GM15510 (cell line): ENCODE results near the gene RHOJ.

Experiments used
- POLR2A ChIP-seq: IDR thresholded peaks from 3 replicates; pipeline ENCODE4 v1.6.1; 2011; ENCODE audit warnings: borderline replicate concordance; ENCODE audit not compliant: insufficient read length; ENCODE audit errors: extremely low read depth

RHOJ gene

DNA sequence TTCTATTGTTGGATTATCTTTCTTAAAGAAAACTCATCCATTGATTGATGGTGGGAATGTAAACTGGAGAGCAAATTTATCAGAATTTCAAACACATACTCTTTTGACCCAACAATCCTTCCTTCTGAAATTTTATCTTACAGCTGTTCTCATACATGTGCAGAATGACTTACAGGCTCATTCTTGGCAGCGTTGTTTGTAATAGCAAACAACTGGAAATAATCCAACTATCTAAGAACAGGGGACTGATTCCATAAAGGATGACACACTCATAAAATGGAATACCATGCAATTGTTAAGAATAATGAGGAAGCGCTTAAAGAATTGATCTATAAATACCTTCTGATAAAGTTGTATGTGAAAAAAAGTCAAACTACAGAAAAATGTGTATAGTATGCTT, 24.0 kb downstream of the RHOJ start:
- no peak for TF ChIP-seq POLR2A

DNA sequence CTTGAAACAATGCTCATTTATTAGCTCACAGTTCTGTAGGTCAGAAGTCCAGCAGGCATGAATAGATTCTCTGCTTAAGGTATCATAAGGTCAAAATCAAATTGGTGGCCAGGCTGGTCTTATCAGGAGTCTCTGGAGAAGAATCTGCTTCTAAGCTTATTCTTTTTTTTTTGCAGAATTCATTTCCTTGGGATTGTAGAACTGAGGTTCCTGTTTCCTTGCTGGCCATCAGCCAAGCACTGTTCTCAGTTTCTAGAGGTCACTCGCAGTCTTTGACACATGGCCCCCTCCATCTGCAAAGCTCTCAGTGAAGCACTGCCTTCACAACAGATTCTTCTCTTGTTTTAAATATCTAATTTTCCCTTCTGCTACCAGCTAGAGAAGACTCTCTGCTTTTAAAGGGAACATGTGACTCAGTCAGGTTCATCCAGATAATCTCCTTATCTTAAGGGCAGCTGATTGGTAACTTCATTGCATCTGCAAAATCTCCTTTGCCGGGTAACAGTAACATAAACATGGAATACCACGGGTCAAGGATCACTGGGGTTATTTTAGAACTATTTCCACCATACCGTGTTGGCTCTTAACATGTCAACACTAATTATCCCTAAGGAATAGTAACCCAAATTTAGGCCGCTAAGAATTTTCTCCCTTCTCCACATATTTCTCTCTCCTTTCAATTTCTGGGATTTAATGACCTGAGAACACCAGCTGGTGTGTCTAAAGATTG, 25.3 kb downstream of the RHOJ start:
- TF ChIP-seq POLR2A: no peak

DNA sequence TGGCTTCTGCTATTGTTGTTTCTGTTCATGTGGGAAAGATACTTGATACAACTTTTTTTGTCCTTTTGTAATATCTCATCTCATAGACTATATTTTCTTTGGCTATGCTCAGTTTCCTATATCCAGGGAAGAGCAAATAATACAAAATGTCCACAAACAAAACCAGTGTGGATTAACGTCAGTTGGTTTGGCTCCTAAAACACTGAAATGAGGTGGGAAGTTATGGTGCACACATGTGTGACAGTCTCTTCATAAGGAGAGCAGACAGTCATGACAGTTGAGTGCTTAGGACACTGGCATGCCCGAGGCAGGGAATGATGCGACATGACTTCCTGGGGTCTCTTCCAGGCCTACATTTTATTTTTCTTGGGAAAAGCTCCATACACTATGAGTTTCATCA, 27.5 kb downstream of the RHOJ start:
- TF ChIP-seq POLR2A: no peak

DNA sequence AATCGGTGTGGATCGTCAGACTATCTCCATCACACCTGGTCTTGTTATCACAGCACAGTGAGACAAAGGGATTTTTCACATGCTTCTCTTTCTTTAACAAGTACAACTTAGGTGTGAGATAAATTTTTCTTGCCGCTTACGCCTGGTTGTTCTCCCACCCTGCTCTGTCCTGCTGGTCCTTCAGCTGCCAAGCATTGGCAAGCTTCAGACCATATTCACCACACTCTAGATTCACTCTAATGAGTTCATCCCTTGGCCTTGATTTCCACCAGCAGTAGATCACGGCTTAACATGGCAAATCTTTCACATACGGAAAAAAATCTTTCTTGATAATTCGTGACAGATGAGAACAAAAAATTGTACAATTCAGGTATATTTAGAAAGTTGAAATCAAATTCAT, 33.5 kb downstream of the RHOJ start:
- TF ChIP-seq POLR2A: no peak

DNA sequence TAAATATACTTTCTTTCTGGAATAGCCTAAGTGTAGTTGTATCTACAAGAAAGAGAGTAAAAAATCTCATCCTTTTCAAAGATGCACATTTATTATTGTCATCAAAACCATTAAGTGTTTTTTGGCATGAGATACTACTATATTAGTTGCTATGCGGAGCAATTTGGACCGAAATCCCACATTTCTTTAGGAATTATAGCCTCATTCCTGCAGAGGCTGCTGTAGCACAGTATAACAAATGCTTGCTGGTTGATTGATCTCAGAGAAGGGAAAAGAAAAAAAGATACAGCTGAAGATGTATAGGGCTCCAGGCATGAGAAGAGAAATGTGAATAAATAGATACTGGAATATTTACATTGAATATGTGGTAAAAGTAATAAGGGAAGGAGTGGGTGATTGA, 36.0 kb downstream of the RHOJ start:
- TF ChIP-seq POLR2A: no peak

DNA sequence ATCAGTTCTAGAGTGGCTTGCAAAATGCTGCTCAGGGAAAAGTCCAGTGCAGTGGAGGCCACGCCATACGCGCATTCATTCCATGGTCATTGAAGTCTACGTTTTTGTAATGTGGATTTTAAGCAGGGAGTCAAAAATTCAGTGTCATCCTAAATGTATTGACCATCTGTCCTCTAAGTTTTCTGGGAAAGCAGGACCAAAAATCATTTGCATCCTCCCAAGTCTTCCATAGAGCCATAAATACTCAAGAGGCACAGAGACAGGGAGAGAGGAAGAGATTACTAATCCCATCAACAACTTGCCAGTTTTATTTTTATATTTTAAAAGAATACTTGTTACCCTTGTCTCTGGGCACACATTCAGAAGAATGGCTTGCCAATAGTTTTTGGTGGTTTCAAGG, 36.9 kb downstream of the RHOJ start:
- TF ChIP-seq POLR2A: no peak

DNA sequence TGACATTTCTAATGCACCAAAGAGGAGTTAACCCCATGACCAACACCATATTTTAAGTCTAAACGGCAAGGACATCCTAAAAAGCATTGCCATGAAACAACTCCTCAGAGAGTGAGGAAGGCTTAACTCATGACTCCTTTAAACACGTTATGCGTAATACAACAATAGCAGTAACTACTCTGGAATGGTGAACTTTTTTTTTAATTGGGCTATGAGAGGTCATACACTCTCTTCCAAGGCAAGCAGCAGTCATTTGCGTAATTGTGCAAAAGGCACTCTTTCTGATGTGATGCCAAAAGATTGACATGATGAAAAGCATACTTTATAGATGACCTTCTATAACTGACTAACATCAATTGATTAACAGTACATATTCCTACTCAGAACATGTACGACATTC, 39.4 kb downstream of the RHOJ start:
- no peak for TF ChIP-seq POLR2A

DNA sequence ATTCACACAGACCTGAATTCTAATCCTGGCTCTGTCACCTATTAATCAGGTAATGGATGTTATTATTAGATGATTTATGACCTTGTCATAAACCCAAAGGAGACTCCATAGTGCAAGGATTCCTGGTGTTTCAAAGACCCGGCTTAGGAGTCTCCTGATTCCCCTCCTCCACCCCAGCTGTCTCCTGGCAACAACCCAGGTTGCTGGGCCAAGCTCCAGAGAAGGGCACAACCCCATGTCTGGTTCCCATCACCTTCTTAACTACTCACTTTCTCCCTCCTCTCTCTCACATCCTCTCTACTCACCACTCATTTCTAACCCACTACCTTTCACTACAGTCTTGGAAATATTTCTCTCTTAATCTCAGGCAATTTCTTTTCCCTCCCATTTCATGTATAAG, 41.6 kb downstream of the RHOJ start:
- TF ChIP-seq POLR2A: no peak

DNA sequence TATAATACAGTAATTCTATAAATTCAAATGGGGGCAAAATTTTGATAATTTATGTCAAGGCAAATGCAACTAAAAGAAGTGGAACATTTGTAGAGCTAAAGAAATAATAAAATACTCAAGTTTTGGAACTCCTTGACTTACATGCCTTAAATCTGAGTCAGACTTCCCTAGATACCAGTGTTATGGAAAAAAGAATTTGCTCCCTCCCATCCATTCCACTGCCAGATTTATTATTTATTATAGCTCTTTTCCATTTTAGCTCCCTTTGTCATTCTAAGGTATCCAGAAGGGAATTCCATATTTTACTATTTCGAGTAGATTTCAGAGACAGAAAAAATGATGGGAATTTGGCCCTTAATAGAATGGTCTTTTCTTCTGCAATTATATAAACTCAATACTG, 44.0 kb downstream of the RHOJ start:
- TF ChIP-seq POLR2A: no peak

DNA sequence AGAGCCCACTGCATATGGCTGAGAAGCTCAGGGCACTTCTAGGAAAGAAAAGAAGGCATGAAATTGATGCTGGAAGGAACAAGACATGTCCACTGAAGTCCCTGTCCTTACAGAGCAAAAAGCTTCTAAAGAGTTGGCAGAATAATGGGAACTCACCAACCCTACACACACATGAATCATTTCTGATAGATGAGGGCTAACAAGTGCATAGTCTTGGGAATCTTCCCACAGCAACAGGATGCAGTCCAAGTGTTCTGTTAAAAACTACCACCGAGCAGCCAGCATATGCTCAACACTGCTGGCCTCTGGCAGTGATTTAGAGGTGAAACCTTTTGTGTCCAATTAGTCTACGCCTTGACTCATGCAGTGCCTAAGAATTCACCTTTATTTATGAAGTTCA, 44.8 kb downstream of the RHOJ start:
- no peak for TF ChIP-seq POLR2A

DNA sequence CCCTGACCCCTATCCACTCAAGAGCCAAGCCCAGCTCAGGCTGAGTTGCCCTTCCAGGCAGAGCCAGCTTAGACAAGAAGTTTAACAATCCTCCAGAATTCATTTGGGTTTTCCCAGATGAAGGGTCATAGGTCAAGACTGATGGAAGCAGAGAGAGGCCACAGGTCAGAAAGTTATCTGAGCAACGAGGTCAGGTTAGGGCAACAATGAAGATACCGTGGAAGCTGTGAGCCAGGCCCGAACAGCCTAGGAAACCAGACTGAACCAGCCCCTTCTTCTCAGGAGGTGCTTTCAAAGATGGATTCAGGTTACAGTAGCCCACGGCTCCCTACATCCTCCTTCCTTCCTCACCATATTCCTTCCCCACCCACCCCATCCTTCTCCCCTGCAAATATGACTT, 53.1 kb downstream of the RHOJ start:
- TF ChIP-seq POLR2A: no peak

DNA sequence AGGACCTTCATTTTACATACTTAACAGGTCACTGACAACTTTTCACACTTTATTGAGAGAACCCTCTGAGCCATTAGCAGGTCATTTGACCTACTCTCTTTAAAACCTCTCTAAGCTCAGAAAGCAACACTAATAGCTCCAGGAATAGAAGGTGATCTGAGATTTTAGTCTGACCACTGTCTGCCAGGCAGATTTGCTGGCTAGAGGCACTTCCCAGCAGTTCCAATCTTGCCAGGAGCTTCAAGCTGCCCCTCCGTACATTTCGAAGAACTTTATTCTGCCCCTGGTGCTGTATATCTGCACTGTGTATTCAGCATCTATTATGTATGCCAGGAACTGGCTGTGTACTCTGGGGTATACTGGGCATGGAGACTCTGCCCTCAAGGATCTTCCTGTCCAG, 58.2 kb downstream of the RHOJ start:
- no peak for TF ChIP-seq POLR2A

DNA sequence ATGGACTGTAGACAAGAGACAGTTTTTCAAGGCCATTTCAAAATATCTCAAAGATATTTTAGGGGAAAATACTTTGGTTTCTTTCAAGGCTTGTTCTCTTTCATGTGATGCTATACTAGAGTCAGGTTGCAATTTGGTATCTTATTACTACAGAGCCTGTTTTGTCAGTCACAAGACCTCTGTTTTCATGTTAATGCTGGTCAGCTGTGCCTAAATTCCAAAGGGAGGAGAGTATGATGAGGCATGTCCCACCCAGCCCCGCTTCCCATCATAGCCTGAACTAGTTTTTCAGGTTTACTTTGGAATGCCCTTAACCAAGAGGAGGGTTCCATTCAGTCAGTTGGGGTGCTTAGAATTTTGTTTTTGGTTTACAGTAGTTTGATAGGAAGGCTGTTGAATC, 61.9 kb downstream of the RHOJ start:
- no peak for TF ChIP-seq POLR2A

DNA sequence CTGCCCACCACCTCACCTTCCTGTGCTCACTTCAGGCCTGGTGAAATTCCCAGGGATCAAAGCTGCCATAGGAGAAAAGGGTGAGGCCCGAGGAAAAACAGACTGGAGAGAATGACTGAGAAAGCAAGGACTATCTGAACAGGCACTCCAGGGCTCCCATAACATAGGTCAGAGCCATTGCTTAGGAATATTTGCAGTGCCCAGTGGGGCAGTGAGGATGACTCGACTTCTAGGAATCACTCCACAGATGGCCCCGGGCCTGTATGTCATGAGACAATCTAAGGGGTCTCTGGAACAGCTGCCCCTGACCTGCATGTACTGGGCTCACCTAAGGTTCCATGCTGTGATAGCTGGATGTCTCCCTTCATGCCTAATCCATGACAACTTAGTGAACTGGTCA, 62.9 kb downstream of the RHOJ start:
- TF ChIP-seq POLR2A: no peak

DNA sequence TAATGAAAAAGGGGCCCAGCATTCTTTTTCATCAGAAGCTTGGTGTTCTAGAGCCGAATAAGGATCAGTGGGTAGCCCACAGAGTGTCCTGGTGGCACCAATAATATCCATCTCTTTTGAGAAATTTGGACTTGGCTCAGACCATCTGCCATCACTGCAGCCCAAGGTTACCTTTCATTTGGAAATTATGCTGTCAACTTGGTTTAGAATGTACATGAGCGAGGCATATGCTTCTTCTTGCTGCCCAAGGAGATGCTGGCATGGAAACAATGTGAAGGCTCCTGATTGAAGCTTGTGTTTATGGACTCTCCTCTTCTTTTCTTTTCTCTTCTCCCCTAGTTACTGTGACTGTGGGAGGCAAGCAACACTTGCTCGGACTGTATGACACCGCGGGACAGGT, 64.5 kb downstream of the RHOJ start:
- no peak for TF ChIP-seq POLR2A

DNA sequence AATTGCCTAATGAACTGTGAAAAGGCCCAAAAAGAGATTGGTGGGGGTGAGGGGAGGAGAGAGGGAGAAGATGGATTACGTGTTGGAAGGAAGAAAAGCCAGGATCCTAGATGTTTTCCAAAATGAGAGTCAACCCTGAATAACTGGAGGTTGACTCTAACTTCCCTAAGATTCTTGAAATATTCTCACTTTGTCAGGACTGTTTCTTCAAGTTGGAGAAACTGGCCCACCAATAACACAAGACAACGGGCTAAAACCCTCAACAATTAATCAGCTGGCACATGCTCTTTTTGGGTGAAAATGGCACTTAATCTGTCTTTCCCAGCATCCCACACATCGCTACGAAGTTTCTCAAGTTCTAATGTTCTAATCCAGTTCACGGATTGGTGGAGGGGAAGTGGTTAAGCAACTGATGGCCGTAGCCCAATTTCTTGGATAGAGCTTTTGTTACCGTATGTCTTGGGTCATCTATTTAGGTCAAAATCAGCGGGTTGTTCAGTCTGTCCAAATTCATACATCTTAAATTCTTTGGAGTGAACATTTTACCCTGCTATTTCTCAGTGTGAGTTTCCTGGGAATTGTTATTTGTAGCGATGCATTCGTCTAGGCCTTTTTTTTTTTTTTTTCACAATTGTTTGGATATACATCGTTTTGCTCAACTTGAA, 65.5 kb downstream of the RHOJ start:
- TF ChIP-seq POLR2A: no peak
